Cardiac fibroblast (primary cell): Measurements from ENCODE around the gene STAT1.
"Not testable (repeated sequence)": the region's sequence is repeated elsewhere in the genome, so short reads cannot be mapped to it uniquely, and the experiment has no call there.

ENCODE experiments used
- DNase-seq, 2 donors: peaks; one replicate each; pipeline versions ENCODE4 v3.0.0 to v3.0.0-alpha.2; 2010; ENCODE audit warnings: low read depth in 2 of 2
- H3K4me3 ChIP-seq, 2 donors: replicated peaks in 1 of 2; 1 replicate in 1 of 2; 2 replicates in 1 of 2; pipeline ENCODE4 v1.5.1; 2011; ENCODE audit warnings: low read depth in 2 of 2, low read length in 2 of 2, mild to moderate bottlenecking in 2 of 2, moderate library complexity in 1 of 2
- CTCF ChIP-seq: IDR thresholded peaks from one replicate; pipeline ENCODE4 v1.5.1; 2011; ENCODE audit warnings: low read depth, mild to moderate bottlenecking, low read length, inconsistent platforms

Gene STAT1

GRCh38 chr2:190996947-190997346 lies 17.0 kb downstream of the STAT1 start:
- no peak for DNase-seq
- no peak overlapping the region for H3K4me3 ChIP-seq
- TF ChIP-seq CTCF, result no peak

- peak; percentile 84 for TF ChIP-seq CTCF
Measured at GRCh38 chr2:190996338-190996946, 17.5 kb downstream of the STAT1 start.

GRCh38 chr2:190995315-190995714 lies 18.7 kb downstream of the STAT1 start:
- not testable (repeated sequence) for DNase-seq, H3K4me3 ChIP-seq

More at GRCh38 chr2:190996338-190996946, 17.5 kb downstream of the STAT1 start:
- no peak overlapping the region for H3K4me3 ChIP-seq
- DNase-seq, result peak; percentile 50 to 53

GRCh38 chr2:190994148-190994547 lies 19.8 kb downstream of the STAT1 start:
- TF ChIP-seq CTCF, result no peak
- H3K4me3 ChIP-seq, result no peak overlapping the region
- no peak for DNase-seq

- TF ChIP-seq CTCF, result no peak
- no peak for DNase-seq
Measured at GRCh38 chr2:190993292-190993643, 20.7 kb downstream of the STAT1 start.

GRCh38 chr2:190990132-190990531 lies 23.8 kb downstream of the STAT1 start:
- DNase-seq, result no peak
- no peak for TF ChIP-seq CTCF
- H3K4me3 ChIP-seq, result no peak overlapping the region

More at GRCh38 chr2:190993292-190993643, 20.7 kb downstream of the STAT1 start:
- H3K4me3 ChIP-seq, result no peak overlapping the region

- no peak for DNase-seq
- no peak overlapping the region for H3K4me3 ChIP-seq
- TF ChIP-seq CTCF, result no peak
Measured at GRCh38 chr2:190988910-190989309, 25.1 kb downstream of the STAT1 start.
